Measurements from ENCODE around the gene LRRC41. TPM values are rescaled to one million over a fixed set of nuclear protein-coding genes. Genes with fewer than 3 reads are reported as not detected.
A peak's percentile ranks its signal among the peaks of the same experiment; 100 is the strongest.
"Not testable (repeated sequence)": the region's sequence is repeated elsewhere in the genome, so short reads cannot be mapped to it uniquely, and the experiment has no call there.

The LRRC41 gene
- total RNA-seq, 1 donor = 123 TPM

DNA sequence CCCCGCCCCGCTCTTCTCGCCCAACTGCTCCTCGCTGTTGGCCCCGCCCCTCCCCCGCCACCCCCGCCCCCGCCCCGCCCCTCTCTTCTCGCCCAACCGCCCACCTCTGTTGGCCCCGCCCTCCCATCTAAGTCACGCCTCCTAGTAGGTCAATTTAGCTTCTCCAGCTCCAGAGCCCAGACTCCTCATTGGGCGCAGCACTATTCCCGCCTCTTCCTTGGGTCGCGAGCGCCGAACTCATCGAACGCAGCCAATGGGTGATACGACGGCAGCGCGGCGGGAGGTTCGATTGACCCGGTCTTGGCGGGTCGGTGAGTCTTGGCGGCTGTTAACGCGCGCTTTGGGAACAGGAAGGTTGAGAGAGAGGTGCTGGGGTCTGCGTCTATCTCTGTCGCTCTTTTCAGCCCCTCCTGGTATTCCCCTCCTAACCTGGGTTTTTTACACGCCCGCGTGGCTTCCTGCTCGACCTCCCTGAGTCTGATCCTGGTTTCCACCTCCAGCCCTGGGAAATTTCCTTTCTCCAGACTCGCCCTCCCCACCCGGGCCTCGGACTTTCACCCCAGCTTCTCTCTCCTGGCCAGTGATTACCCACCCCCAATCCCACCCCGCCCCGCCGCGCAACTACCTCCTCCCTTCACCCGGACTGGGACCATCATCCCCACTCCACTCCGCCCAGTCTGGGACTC, 55.8 kb downstream of the LRRC41 start, which contains the start of gene RAD54L:
Gene RAD54L, plus strand, starts transcription at position 328 of the 686 bp plus-strand sequence. CDS start 643 bp downstream, outside the sequence.
- H3K4me3 ChIP-seq (ENCODE audit: low read depth, low read length) = peak within 1 kb of the TSS; percentile 81
- TF ChIP-seq, protein P1, sequence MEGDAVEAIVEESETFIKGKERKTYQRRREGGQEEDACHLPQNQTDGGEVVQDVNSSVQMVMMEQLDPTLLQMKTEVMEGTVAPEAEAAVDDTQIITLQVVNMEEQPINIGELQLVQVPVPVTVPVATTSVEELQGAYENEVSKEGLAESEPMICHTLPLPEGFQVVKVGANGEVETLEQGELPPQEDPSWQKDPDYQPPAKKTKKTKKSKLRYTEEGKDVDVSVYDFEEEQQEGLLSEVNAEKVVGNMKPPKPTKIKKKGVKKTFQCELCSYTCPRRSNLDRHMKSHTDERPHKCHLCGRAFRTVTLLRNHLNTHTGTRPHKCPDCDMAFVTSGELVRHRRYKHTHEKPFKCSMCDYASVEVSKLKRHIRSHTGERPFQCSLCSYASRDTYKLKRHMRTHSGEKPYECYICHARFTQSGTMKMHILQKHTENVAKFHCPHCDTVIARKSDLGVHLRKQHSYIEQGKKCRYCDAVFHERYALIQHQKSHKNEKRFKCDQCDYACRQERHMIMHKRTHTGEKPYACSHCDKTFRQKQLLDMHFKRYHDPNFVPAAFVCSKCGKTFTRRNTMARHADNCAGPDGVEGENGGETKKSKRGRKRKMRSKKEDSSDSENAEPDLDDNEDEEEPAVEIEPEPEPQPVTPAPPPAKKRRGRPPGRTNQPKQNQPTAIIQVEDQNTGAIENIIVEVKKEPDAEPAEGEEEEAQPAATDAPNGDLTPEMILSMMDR (IDR thresholded peaks at IDR 0.05; ENCODE audit: insufficient read depth, low read depth, low read length) = no peak
- peak; percentile 99 for DNase-seq (ENCODE audit: low read depth)

DNA sequence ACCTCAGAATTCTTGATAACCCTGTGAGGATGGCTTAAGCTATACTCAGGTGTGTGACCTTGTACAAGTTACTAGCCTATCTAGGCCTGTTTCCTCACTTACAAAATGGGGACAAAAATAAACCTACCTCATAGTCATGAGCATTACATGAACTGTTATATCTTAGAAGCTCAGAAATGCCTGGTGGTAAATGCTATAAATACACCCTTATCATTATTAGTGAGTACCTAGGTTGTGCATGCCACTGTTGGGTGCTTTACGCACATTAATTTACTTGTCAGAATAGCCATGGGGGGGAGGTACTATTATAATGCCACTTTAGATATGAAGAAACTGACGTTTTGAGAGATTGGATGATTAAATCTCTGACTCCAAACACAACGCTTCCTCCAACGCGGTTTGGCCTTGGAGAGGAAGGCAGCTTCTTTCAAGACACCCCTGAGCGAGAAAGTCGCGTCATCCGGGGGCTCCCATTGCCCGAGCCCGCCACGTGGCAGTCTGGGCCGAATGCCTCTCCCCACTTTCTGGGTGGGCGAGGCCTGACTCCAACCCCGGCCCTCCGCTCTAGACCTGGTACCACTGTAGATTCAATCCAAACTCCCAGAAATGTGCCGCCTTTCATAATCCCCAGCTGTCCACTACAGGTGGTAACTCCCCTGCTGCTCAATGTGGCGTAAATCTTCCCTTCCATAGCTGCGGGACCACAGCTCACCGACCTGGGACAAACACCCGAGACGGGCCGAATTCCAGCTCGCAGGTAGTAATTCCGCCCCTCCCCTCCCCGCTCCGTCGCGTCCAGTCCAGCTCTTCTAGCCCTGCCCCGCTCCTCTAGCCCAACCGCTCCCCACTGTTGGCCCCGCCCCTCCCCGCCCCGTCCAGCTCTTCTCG, 56.6 kb downstream of the LRRC41 start:
- peak; percentile 51 for DNase-seq (ENCODE audit: low read depth)
- peak overlapping the region; percentile 81 for H3K4me3 ChIP-seq (ENCODE audit: low read depth, low read length)
- TF ChIP-seq, protein P1 (IDR thresholded peaks at IDR 0.05; ENCODE audit: insufficient read depth, low read depth, low read length) = no peak

DNA sequence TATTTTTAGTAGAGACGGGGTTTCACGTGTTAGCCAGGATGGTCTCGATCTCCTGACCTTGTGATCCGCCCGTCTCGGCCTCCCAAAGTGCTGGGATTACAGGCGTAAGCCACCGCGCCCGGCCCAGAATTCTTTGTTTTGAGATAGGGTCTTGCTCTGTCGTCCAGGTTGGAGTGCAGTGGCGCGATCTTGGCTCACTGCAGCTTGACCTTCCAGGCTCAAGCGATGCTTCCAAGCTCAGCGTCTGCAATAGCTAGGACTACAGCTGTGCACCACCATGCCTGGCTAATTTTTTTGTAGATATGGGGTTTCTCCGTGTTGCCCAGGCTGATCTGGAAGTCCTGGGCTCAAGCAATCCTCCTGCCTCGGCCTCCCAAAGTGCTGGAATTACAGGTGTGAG, 57.3 kb downstream of the LRRC41 start:
- not testable (repeated sequence) for DNase-seq (ENCODE audit: low read depth); H3K4me3 ChIP-seq (ENCODE audit: low read depth, low read length)

DNA sequence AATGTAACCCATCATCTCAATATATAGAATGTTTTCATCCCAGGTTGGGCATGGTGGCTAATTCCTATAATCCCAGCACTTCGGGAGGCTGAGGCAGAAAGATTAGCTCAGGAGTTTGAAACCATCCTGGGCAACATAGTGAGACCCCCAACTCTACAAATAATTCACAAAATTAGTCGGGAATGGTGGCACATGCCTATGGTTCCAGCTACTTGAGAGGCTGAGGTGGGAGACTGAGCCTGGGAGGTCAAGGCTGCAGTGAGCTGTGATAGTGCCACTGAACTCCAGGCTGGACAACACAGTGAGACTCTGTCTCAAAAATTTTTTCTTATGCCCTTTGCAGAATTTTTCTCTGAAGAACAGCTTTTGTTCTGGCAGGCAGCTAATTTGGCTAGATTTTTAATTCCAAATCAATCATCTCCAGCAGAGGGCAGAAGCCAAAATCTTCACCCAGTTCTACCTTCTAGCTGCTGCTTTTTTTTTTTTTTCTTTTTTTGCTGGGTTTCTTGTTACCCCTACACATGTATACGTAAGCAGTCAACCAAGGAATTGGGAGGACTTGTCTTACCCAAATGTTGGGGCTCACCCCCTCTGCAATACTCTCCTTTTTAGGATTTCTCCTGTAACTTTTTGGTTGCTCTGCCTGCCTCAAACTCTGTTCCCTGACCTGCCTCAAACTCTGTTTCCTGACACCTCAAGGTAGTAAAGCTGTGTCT, 58.6 kb downstream of the LRRC41 start:
- TF ChIP-seq, protein P1 (IDR thresholded peaks at IDR 0.05; ENCODE audit: insufficient read depth, low read depth, low read length) = peak; percentile 39
- DNase-seq (ENCODE audit: low read depth) = peak; percentile 19
- H3K4me3 ChIP-seq (ENCODE audit: low read depth, low read length) = no peak overlapping the region

DNA sequence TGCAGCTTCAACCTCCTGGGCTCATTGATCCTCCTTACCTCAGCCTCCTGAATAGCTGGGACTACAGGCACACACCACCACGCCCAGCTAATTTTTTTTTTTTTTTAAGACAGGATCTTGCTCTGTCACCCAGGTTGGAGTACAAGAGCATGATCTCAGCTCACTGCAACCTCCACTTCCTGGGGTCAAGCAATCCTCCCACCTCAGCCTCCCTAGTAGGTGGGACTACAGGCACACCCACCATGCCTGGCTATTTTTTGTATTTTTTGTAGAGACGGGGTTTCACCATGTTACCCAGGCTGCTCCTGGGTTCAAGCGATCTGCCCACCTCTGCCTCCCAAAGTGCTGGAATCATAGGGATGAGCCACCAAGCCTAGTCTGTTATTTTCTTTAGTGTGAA, 59.6 kb downstream of the LRRC41 start:
- not testable (repeated sequence) for H3K4me3 ChIP-seq (ENCODE audit: low read depth, low read length); DNase-seq (ENCODE audit: low read depth)

DNA sequence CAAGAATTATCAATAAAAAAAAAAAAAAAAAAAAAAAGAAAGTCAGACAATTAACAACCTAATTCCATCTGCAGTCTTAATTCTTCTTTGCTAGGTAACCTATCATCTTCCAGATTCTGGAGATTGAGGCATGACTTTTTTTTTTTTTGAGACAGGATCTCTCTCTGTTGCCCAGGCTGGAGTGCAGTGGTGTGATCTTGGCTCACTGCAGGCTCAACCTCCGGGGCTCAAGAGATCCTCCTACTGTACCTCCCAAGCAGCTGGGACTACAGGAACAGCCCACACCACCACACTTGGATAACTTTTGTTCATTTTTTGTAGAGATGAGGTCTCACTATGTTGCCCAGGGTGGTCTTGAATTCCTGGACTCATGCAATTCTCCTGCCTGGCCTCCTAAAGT, 60.5 kb downstream of the LRRC41 start:
- TF ChIP-seq, protein P1 (IDR thresholded peaks at IDR 0.05; ENCODE audit: insufficient read depth, low read depth, low read length) = no peak
- no peak for DNase-seq (ENCODE audit: low read depth)
- no peak overlapping the region for H3K4me3 ChIP-seq (ENCODE audit: low read depth, low read length)

DNA sequence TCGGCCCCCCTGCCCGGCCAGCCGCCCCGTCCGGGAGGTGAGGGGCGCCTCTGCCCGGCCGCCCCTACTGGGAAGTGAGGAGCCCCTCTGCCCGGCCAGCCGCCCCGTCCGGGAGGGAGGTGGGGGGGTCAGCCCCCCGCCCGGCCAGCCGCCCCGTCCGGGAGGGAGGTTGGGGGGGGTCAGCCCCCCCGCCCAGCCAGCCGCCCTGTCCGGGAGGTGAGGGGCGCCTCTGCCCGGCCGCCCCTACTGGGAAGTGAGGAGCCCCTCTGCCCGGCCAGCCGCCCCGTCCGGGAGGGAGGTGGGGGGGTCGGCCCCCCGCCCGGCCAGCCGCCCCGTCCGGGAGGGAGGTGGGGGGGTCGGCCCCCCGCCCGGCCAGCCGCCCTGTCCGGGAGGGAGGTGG, 61.7 kb downstream of the LRRC41 start:
- not testable (repeated sequence) for DNase-seq (ENCODE audit: low read depth); H3K4me3 ChIP-seq (ENCODE audit: low read depth, low read length)

DNA sequence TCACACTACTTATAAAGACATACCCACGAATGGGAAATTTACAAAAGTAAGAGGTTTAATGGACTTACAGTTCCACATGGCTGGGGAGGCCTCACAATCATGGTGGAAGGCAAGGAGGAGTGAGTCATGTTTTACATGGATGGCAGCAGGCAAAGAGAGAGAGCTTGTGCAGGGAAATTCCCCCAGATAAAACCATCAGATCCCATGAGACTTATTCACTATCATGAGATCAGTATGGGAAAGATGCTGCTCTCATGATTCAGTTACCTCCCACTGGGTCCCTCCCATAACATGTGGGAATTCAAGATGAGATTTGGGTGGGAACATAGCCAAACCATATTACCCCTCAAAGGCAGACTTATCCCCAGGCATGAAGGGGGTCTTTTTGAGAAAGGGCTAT, 64.6 kb downstream of the LRRC41 start:
- H3K4me3 ChIP-seq (ENCODE audit: low read depth, low read length) = not testable (repeated sequence)
- DNase-seq (ENCODE audit: low read depth) = peak; percentile 20

All from fibroblast of villous mesenchyme (primary cell).